Measurements from ENCODE around the gene RARS2.
A peak's percentile ranks its signal among the peaks of the same experiment; 100 is the strongest.

The RARS2 gene

DNA sequence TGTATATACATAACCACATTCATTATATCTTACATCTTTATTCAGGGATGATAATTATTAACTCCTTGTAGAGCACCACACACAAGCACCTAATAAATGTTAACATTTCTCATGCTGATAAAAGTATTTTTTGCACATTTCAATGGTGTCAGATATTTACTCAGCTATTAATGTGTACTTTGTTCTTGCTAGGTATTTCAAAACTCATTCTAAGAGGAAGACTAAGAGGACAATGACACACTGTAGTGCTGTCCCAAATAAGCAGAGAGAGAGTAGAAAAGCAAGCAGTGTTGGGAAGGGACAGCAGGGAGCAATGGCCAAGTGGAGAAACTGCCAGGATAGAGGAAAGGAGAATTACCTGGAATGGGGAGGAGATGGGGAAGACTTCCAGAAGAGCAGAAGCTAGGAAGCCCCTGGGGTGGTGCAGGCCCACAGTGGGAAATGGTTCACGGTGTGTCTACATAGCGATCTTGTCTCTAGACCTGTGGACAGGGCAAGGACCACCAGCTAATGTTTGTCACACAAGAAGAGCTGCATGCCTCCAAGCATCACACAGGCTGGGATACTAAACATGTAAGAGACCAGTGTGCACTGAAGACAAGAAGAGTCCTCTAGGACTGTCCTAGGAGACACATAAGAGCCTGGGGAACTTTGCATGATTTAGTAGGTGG, 55.3 kb downstream of the RARS2 start:
- DNase-seq (ENCODE audit: low read depth, low spot score) = no peak
- no peak overlapping the region for H3K4me3 ChIP-seq (ENCODE audit: low read depth, low read length)
- POLR2A ChIA-PET = no interaction called here
- TF ChIP-seq, protein P1, sequence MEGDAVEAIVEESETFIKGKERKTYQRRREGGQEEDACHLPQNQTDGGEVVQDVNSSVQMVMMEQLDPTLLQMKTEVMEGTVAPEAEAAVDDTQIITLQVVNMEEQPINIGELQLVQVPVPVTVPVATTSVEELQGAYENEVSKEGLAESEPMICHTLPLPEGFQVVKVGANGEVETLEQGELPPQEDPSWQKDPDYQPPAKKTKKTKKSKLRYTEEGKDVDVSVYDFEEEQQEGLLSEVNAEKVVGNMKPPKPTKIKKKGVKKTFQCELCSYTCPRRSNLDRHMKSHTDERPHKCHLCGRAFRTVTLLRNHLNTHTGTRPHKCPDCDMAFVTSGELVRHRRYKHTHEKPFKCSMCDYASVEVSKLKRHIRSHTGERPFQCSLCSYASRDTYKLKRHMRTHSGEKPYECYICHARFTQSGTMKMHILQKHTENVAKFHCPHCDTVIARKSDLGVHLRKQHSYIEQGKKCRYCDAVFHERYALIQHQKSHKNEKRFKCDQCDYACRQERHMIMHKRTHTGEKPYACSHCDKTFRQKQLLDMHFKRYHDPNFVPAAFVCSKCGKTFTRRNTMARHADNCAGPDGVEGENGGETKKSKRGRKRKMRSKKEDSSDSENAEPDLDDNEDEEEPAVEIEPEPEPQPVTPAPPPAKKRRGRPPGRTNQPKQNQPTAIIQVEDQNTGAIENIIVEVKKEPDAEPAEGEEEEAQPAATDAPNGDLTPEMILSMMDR (IDR thresholded peaks at IDR 0.05; ENCODE audit: insufficient read depth, low read length, missing control alignments) = no peak
- CTCF ChIA-PET = interaction anchor here (0.7 kb wide), 1 partner anchor 10 kb away, joined by 4 read pairs; no protein-coding TSS in a partner anchor

DNA sequence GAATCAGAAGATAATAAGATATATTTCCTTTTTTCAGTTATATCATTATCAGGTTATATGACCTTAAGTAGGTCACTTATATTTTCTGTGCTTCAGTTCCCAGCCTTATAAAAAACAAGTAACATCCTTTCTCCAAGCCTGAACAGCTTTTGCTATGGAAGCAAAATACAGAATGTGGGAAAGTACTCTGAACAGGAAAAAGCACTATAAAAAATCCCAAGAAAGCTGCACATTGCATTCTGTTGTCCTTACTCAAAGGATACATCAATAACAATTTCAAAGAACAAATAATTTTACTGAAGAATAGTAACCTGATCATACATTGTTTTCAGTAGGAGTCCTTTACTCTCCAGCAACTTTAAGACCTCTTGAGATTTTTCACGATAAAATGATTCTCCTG, 60.6 kb downstream of the RARS2 start:
- TF ChIP-seq, protein P1 (IDR thresholded peaks at IDR 0.05; ENCODE audit: insufficient read depth, low read length, missing control alignments) = no peak
- ChIA-PET CTCF (no interaction called here), POLR2A (no interaction called here)
- no peak overlapping the region for H3K4me3 ChIP-seq (ENCODE audit: low read depth, low read length)
- DNase-seq (ENCODE audit: low read depth, low spot score) = no peak

GRCh38 chr6:87522686-87523085, 67.1 kb downstream of the RARS2 start:
- H3K4me3 ChIP-seq (ENCODE audit: low read depth, low read length) = no peak overlapping the region
- DNase-seq (ENCODE audit: low read depth, low spot score) = no peak
- ChIA-PET CTCF (interaction anchor here (1.2 kb wide), 1 partner anchor 39 kb away, joined by 4 read pairs; no protein-coding TSS in a partner anchor), POLR2A (no interaction called here)
- TF ChIP-seq, protein P1 (IDR thresholded peaks at IDR 0.05; ENCODE audit: insufficient read depth, low read length, missing control alignments) = no peak

GRCh38 chr6:87518453-87518852, 71.3 kb downstream of the RARS2 start:
- TF ChIP-seq, protein P1 (IDR thresholded peaks at IDR 0.05; ENCODE audit: insufficient read depth, low read length, missing control alignments) = no peak
- ChIA-PET POLR2A (no interaction called here), CTCF (no interaction called here)
- DNase-seq (ENCODE audit: low read depth, low spot score) = no peak
- no peak overlapping the region for H3K4me3 ChIP-seq (ENCODE audit: low read depth, low read length)

DNA sequence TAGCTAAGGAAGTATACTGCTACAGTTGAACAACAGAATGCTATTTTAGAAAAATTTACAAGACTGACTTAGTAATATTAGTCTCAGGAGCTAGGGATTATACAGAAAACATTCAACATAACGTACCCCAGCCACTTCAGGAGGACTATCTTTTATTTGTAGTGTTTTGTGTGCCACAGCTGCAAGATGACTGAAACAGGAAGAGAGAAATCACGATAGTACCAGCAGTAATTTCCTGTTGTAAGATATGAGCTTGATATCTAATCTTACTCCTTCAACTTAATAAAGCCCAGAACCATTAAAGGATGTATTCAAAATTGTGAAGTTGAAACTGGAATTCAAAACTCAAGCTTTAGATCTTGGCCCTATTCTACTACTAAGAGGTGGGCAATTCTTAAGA, 75.0 kb downstream of the RARS2 start:
- CTCF ChIA-PET = no interaction called here
- no peak for DNase-seq (ENCODE audit: low read depth, low spot score)
- H3K4me3 ChIP-seq (ENCODE audit: low read depth, low read length) = no peak overlapping the region
- TF ChIP-seq, protein P1 (IDR thresholded peaks at IDR 0.05; ENCODE audit: insufficient read depth, low read length, missing control alignments) = no peak
- POLR2A ChIA-PET = no interaction called here

DNA sequence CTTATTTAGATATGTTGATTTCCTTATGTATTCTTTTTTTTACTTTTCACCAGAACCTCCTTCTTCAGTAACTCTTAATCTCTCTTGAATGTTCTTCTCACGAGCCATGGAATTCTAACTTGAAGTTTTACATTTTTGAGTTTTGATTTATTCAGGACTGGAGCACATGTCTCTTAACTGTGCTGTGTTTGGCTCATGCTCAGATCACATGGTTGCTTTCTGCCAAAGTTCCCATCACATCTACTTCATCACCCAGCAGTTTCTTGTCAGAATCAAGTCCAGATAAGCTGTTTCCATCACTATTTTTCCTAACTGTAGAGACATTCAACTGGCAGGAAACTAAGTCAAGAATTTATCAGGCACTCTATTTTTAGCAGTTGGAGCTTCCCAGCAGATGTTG, 85.3 kb downstream of the RARS2 start:
- ChIA-PET POLR2A (no interaction called here), CTCF (interaction anchor here (1.1 to 1.6 kb wide), 2 partner anchors 34 to 45 kb away, joined by 3 to 4 read pairs; no protein-coding TSS in a partner anchor)
- DNase-seq (ENCODE audit: low read depth, low spot score) = peak; percentile 16
- TF ChIP-seq, protein P1 (IDR thresholded peaks at IDR 0.05; ENCODE audit: insufficient read depth, low read length, missing control alignments) = no peak
- H3K4me3 ChIP-seq (ENCODE audit: low read depth, low read length) = no peak overlapping the region
